Neutrophil (primary cell): Measurements from ENCODE around the gene BLCAP.
"Not testable (repeated sequence)": the region's sequence is repeated elsewhere in the genome, so short reads cannot be mapped to it uniquely, and the experiment has no call there.

ENCODE experiments used
- H3K27ac ChIP-seq: fragments of 200-600 bp; sonication (generic); 2 replicates; pipeline ENCODE4 v1.5.1; 2016; ENCODE audit warnings: mild to moderate bottlenecking, moderate library complexity
- H3K27me3 ChIP-seq: fragments of 200-600 bp; sonication (generic); 2 replicates; pipeline ENCODE4 v1.6.0; 2016; ENCODE audit warnings: mild to moderate bottlenecking
- H3K36me3 ChIP-seq: fragments of 200-600 bp; sonication (generic); 2 replicates; pipeline ENCODE4 v1.5.1; 2017
- H3K4me1 ChIP-seq, 2 experiments: fragments of 200-600 bp in 1 of 2; sonication (generic) in 1 of 2; 1 replicate in 1 of 2; 2 replicates in 1 of 2; pipeline versions ENCODE4 v1.5.1 to v1.6.1; 2013 to 2016; ENCODE audit warnings: low read depth in 1 of 2, low read length in 1 of 2, mild to moderate bottlenecking in 1 of 2, moderate library complexity in 1 of 2; ENCODE audit not compliant: control insufficient read depth in 1 of 2, insufficient read depth in 1 of 2
- H3K4me3 ChIP-seq, 2 experiments: fragments of 200-600 bp in 1 of 2; sonication (generic) in 1 of 2; 1 replicate in 1 of 2; 2 replicates in 1 of 2; pipeline ENCODE4 v1.5.1; 2013 to 2016; ENCODE audit warnings: low read depth in 1 of 2, low read length in 1 of 2, mild to moderate bottlenecking in 1 of 2, moderate library complexity in 1 of 2
- H3K9me3 ChIP-seq: fragments of 200-600 bp; sonication (generic); 2 replicates; pipeline ENCODE4 v1.5.1; 2016
- CTCF ChIP-seq: fragments of 200-600 bp; sonication (generic); IDR thresholded peaks from 2 replicates; pipeline ENCODE4 v1.5.1; 2016; ENCODE audit warnings: antibody characterized with exemption

Gene BLCAP

GRCh38 chr20:37479266-37479665, 48.4 kb downstream of the BLCAP start:
- no peaks in the 10 kb centered on the region for H3K36me3 ChIP-seq
- peaks cover 18% of the 10 kb centered on the region for H3K27me3 ChIP-seq
- H3K4me3 ChIP-seq = no peak overlapping the region
- H3K4me1 ChIP-seq = no peaks in the 10 kb centered on the region
- no peaks in the 10 kb centered on the region for H3K9me3 ChIP-seq
- no peak overlapping the region for H3K27ac ChIP-seq
- no peak for TF ChIP-seq CTCF

- H3K27me3 ChIP-seq = peaks cover 18% of the 10 kb centered on the region
- no peak overlapping the region for H3K27ac ChIP-seq
- H3K36me3 ChIP-seq = no peaks in the 10 kb centered on the region
- H3K4me3 ChIP-seq = no peak overlapping the region
- TF ChIP-seq CTCF = no peak
- no peaks in the 10 kb centered on the region for H3K4me1 ChIP-seq
- H3K9me3 ChIP-seq = no peaks in the 10 kb centered on the region
These were observed 50.6 kb downstream of the BLCAP start for GRCh38 chr20:37477041-37477440.

GRCh38 chr20:37475252-37475651, 52.4 kb downstream of the BLCAP start:
- Histone ChIP-seq H3K27me3 (peaks cover 18% of the 10 kb centered on the region), H3K4me3 (no peak overlapping the region), H3K4me1 (no peaks in the 10 kb centered on the region), H3K27ac (no peak overlapping the region), H3K9me3 (no peaks in the 10 kb centered on the region), H3K36me3 (no peaks in the 10 kb centered on the region)
- no peak for TF ChIP-seq CTCF

GRCh38 chr20:37474386-37474785, 53.3 kb downstream of the BLCAP start:
- Histone ChIP-seq H3K4me3 (no peak overlapping the region), H3K4me1 (no peaks in the 10 kb centered on the region), H3K36me3 (no peaks in the 10 kb centered on the region), H3K9me3 (no peaks in the 10 kb centered on the region), H3K27me3 (peaks cover 18% of the 10 kb centered on the region), H3K27ac (no peak overlapping the region)
- TF ChIP-seq CTCF = no peak

GRCh38 chr20:37473249-37474000, 54.3 kb downstream of the BLCAP start:
- Histone ChIP-seq H3K4me3 (no peak overlapping the region), H3K36me3 (no peaks in the 10 kb centered on the region), H3K27ac (no peak overlapping the region), H3K4me1 (no peaks in the 10 kb centered on the region), H3K9me3 (no peaks in the 10 kb centered on the region), H3K27me3 (peaks cover 12% of the 10 kb centered on the region)
- TF ChIP-seq CTCF = no peak

- H3K4me1 ChIP-seq, H3K27me3 ChIP-seq, H3K4me3 ChIP-seq, H3K36me3 ChIP-seq, H3K9me3 ChIP-seq, H3K27ac ChIP-seq: not testable (repeated sequence)
These were observed 55.2 kb downstream of the BLCAP start for GRCh38 chr20:37472435-37472834.
